GM18499 (cell line): Measurements from ENCODE around the gene U2AF2.

ENCODE experiments used
- ATAC-seq: cut with Tn5 transposase; IDR thresholded peaks from one replicate; pipeline ENCODE4 v1.9.1; 2021; ENCODE audit warnings: moderate number of reproducible peaks; ENCODE audit not compliant: insufficient read depth, unreplicated experiment

U2AF2 gene

DNA sequence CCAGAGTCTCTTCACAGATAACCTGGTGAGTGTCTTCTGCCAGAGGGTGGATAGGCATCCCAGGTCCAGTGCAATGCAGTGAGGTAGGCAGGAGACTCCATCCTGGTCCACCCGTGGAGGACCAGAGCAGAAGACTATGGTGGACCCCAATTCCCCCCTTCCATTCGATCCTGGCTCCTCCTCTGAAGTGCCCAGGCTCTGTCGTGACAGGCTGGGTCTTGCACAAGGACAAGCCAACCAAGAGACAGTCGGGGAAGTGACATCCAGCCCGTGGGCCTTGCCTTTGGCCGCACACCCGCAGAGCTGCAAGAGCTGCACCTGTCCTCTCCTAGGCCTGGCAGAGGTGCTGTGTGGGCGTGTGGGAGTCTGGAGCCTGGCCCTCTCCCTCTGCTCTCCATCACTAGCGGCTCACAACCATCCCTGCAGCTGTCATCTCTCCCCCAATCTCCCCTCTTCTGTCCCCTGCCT, 33.6 kb upstream of the U2AF2 start:
- no peak for ATAC-seq

- ATAC-seq: no peak
These were observed 33.1 kb upstream of the U2AF2 start for GRCh38 chr19:55621673-55622231.

DNA sequence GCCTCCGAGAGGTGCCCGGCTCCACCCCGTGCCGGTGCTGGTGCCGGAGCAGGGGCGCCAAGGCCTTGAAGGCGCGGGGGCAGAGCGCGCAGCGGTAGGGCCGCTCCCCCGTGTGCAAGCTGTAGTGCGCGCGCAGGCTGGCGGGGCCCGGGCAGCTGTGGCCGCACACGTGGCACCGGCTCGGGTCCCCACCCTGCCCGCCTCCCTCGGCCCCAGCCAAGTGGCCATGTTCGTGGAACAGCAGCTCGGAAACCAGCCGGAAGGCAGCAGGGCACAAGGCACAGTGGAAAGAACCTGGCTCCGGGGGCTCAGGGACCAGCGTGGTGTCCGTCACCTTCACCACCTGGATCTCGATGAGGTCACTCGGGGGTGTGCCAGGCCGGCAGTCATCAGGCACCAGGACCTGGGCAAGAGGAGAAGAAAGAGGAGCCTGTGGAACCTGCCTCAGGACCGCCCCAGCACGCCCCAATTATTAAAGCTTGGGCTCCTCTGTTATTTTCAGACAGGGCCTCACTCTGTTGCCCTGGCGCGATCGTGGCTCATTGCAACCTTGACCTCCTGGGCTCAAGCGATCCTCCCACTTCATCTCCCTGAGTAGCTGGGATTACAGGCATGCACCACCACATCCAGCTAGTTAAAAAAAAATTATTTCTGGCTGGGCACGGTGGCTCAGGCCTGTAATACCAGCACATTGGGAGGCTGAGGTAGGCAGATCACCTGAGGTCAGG, 32.4 kb upstream of the U2AF2 start:
- no peak for ATAC-seq

DNA sequence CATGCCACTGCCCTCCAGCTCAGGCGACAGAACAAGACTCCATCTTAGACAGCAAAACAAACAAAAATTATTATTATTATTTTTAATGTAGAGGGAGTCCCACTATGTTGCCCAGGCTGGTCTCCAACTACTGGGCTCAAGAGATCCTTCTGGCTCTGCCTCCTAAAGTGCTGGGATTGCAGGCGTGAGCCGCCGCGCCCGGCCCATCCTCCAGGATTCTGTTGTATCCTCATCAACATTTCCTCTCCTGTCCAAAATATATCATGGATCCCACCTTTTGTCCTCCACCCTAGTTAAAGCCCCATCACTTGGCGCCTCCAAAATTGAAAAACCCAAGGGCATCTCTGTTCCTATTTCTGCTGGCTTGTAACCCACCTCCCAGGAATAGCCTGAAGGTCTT, 31.7 kb upstream of the U2AF2 start:
- ATAC-seq: no peak

DNA sequence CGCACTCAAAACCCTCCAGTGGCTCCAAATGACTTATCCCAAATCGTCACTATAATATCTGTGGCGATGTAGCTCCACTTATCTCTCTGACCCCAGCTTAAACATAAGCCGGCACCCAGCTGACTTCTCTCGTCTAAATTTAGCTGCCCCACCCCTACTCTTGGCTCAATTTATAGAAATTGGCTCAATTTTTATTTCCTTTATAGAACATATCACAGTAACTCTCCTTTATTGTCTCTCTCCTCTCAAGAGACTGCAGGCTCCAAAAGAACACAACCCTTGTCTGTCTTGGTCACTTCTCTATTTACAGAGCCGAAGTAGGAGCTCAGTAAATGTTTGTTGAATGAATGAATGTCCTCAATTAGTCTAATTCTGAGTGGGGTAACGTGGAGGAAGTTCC, 31.3 kb upstream of the U2AF2 start:
- ATAC-seq: no peak

DNA sequence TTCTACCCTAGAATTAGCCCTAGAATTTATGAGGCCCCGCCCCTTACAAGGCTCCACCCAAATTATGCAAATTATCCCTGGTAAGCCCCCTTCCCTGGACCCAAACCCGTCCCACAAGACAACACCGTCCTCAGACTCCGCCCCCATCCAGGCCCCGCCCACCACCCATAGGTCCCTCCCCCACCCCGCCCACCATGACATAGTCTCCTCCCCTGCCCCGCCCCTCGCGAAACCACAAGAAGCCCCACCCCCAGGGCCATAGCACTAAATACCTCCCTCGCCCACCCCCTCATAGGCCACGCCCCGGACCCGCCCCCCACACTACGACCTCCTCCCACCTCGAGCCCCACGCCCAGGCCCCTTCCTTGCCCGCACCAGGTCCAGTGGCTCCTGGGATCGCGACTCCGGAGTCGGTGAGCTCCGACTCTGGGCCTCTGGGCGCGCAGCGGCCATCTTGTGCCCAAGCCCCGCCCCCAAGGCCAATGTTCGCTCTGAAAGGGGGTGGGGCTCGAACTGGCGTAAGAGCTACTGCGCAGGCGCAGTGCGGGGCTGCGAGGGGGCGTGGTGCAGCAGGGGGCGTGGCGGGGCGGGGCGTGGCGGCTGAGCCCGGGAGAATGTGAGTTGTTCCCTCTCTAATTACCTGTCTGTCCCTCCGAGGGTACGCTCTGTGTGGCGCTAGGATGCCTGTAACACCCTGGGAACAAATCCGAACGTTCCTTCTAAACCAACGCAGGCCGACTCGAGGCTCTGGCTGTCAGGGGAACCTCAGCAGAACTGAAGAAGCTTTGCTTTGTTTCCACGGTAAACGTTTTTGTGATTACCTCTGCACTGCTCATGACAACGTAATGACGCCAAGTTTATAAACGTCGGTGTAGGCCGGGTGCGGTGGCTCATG, 30.5 kb upstream of the U2AF2 start, which contains the start of gene ZNF784:
Gene ZNF784 (minus strand): TSS at position 458 of the 895 bp plus-strand sequence. CDS start 5 bp downstream, at position 453.
- no peak for ATAC-seq

DNA sequence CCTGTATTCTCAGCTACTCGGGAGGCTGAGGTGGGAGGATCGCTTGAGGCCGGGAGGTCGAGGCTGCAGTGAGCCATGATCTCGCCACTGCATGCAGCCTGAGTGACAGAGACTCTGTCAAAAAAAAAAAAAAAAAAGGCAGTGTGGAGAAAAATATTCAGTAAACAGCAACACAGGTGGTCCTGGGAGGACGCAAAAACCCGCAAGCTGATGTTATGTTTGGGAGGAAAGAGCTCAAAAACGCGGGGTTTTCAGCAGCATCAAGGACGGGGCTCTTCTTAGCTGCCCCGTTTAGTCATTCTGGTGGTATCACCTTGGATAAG, 29.9 kb upstream of the U2AF2 start:
- ATAC-seq: no peak

GRCh38 chr19:55626350-55626749, 28.5 kb upstream of the U2AF2 start:
- ATAC-seq: no peak

- no peak for ATAC-seq
These were observed 22.4 kb upstream of the U2AF2 start for GRCh38 chr19:55632463-55632834.

DNA sequence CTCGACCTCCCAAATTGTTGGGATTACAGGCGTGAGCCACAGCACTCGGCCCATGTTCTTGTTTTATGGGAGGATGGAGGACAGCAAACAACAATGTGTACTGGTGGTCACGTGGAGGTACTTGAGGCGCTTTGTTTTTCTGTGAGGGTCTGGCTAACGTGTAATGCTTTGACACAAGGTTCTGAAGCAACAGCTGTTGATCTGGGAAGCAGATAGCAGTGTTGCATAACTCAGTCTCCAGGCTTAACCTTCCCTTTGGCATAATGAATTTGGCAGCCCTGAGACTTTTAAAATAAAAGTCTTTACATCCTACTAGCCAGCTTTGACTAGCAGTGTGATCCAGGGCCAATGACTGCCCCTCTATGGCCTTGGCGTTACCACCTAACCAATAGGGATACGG, 21.0 kb upstream of the U2AF2 start:
- no peak for ATAC-seq

DNA sequence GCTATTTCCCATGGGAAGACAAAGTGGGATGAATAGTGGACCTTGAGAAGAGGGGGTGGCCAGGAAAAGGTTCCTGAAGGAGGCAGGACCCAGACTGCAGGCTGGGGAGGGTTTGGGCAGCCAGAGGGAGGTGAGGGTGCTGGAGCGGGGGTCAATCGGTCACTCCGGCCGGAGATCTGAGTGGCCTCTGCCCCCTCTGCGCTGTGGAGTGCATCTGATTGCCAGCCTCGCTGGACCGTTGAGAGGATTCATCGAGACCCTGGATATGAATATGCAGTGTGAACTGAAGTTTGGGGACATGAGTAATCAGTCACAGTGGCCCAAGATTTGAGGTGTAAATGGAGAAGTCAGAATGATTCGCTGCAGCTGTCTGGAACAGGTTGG, 19.5 kb upstream of the U2AF2 start:
- ATAC-seq: no peak

GRCh38 chr19:55635856-55636440, 18.9 kb upstream of the U2AF2 start:
- ATAC-seq: no peak

DNA sequence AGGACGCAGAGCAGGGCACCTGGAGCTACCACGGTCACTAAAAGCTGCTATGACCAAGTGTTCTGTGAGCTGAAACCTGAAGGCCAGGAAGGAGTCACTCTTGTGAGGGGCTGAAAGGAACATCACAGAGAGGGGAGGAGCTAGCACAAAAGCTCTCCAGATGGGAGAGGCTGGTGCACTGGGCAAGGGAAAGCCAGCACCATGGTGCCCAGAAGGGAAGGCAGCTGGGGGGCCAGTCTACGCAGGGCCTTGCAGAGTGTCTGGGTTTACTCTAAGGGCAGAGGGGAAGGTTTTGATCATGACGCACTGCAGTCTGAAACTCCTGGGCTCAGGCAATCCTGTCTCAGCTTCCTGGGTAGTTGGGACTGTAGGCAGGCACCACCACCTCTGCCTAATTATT, 18.1 kb upstream of the U2AF2 start:
- no peak for ATAC-seq

DNA sequence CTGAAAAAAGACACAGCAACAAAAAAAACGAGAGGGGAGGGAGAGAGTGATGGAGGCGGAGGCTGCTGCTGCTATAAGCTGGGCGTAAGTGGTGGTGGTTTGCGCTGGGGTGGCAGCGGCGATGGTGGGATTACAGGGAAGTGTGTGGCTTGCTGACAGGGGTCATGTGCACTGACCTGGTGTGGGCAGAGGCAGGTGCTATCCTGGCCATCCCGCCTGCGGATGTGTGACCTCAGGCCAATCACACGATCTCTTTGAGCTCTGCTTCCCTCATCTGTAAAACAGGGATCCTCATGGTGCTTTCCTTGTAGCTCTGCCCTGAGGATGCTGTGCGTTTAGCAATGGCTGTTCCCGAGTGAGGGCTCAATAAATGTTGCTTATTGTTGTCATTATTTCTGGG, 17.3 kb upstream of the U2AF2 start:
- ATAC-seq: no peak

GRCh38 chr19:55638864-55639359, 15.9 kb upstream of the U2AF2 start:
- no peak for ATAC-seq

DNA sequence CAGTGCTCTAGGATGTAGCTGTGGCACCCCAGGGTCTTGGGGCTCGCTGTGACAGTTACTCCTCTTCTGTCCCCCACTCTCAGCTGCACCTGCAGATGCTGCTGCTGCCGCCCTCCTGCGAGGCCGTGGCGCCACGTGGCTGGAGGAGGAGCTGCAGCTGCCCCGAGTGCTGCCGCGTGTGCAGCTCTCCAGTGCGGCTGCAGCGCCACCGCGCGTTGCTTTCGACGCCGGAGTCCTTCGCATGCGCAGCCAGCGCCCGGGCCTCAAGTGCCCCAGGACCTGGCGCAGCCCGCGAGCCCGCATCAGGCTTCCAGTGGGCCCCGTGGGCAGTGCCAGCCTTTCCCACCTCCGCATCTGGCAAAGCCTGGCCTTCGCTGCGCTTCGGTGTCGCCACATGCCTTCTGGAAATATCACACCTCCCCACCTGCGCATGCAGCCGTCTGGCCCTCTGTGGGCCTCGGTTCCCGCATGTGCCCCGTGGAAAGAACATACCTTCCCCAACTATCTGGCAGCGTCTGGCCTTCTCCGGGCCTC, 14.7 kb upstream of the U2AF2 start:
- ATAC-seq: no peak

- no peak for ATAC-seq
These were observed 14.0 kb upstream of the U2AF2 start, which contains the start of gene ZNF580 for GRCh38 chr19:55640577-55641425. Gene ZNF580 (plus strand): TSS chr19:55641002. CDS start chr19:55642509, 1,507 bp downstream.

DNA sequence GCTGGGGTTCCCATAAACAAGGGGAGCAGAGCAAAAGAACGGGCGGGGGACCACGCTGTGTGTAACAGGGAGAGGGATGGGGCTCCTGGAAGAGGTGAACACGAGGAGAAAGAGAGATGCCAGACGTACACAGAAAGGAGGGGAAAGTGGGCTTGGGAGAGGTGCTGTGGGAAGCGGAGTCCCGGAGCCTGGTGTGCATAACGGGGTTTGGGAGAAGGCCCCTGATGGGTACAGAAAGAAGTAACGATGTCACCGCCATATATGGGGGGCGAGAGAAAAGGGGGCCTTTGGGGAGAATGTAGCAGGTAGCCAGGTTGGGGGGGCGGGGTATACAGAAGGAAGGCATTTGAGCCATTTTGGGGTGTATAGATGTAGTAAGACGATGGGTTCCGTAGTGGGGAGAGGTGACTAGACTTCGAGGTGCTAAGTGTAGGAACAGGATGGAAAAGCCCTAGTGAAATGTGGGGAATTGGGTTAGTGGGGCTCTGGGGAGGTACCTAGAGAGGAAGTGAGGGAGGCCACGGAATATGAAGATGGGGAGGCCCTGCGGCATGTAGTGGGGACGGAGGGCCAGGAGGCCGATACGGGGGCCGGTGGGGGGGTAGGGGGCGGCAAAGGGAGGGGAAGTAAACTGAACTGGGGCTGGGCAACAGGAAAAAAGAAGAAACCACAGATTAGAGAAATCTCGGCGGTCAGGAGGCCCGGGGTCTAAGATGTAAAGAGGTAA, 13.2 kb upstream of the U2AF2 start:
- ATAC-seq: no peak
